RPMI8226 (cell line): ENCODE data around the gene VPS26B.
"Not testable (repeated sequence)": the region's sequence is repeated elsewhere in the genome, so short reads cannot be mapped to it uniquely, and the experiment has no call there.

Experiments used
- DNase-seq: peaks from one replicate; pipeline ENCODE4 v3.0.0-alpha.2; 2015

Gene VPS26B

GRCh38 chr11:134233729-134234179 is 9.3 kb downstream of the VPS26B start:
- DNase-seq: no peak

GRCh38 chr11:134235399-134235798 is 10.9 kb downstream of the VPS26B start:
- DNase-seq: no peak

GRCh38 chr11:134236834-134237556 is 12.5 kb downstream of the VPS26B start:
- no peak for DNase-seq

GRCh38 chr11:134237557-134237922 is 13.1 kb downstream of the VPS26B start:
- DNase-seq: no peak

GRCh38 chr11:134238956-134239355 is 14.5 kb downstream of the VPS26B start:
- DNase-seq: no peak

GRCh38 chr11:134240592-134240991 is 16.1 kb downstream of the VPS26B start:
- no peak for DNase-seq

- no peak for DNase-seq
Measured at GRCh38 chr11:134242376-134242775, 17.9 kb downstream of the VPS26B start.

- DNase-seq: no peak
Measured at GRCh38 chr11:134243913-134244312, 19.4 kb downstream of the VPS26B start.

GRCh38 chr11:134244593-134244992 is 20.1 kb downstream of the VPS26B start:
- DNase-seq: peak; percentile 11

- DNase-seq: no peak
Measured at GRCh38 chr11:134245434-134245833, 21.0 kb downstream of the VPS26B start.

GRCh38 chr11:134246100-134246499 is 21.6 kb downstream of the VPS26B start:
- no peak for DNase-seq

- DNase-seq: no peak
Measured at GRCh38 chr11:134246678-134247077, 22.2 kb downstream of the VPS26B start.

- DNase-seq: no peak
Measured at GRCh38 chr11:134248910-134249480, 24.5 kb downstream of the VPS26B start.

GRCh38 chr11:134250246-134250645 is 25.8 kb downstream of the VPS26B start:
- no peak for DNase-seq

- DNase-seq: no peak
Measured at GRCh38 chr11:134250675-134251074, 26.2 kb downstream of the VPS26B start.

- peak; percentile 11 for DNase-seq
Measured at GRCh38 chr11:134252346-134253187, 28.1 kb downstream of the VPS26B start.

- peak; percentile 93 for DNase-seq
Measured at GRCh38 chr11:134253188-134253993, 28.9 kb downstream of the VPS26B start, which contains the start of the genes ACAD8 and THYN1. Gene ACAD8, plus strand, starts transcription at chr11:134253568. Its CDS starts 33 bp downstream, at chr11:134253601. Gene THYN1, minus strand, starts transcription at chr11:134253352. Its CDS starts 470 bp downstream, at chr11:134252882.

- DNase-seq: no peak
Measured at GRCh38 chr11:134254433-134255183, 30.1 kb downstream of the VPS26B start.

GRCh38 chr11:134255184-134255561 is 30.7 kb downstream of the VPS26B start:
- DNase-seq: not testable (repeated sequence)

GRCh38 chr11:134257101-134257500 is 32.6 kb downstream of the VPS26B start:
- no peak for DNase-seq

GRCh38 chr11:134258577-134258976 is 34.1 kb downstream of the VPS26B start:
- DNase-seq: no peak

GRCh38 chr11:134260503-134260902 is 36.0 kb downstream of the VPS26B start:
- DNase-seq: no peak
